ENCODE results near the gene NOP14.

GRCh38 chr4:2981256-2981819 is 18.1 kb upstream of the NOP14 start:
- TF ChIP-seq CTCF (IDR thresholded peaks at IDR 0.05) (no peak), POLR2A (IDR thresholded peaks at IDR 0.05) (no peak), POLR2AphosphoS5 (IDR thresholded peaks at IDR 0.05) (no peak)

All from transverse colon (tissue), 4 donors.